Parathyroid adenoma (tissue), 2 donors: ENCODE measurements around the gene BAG1.

Experiments
- H2AFZ ChIP-seq: fragments of 300-600 bp; sonication (generic); one replicate; pipeline ENCODE4 v1.7.0; 2017; ENCODE audit warnings: antibody characterized with exemption, mild to moderate bottlenecking
- H3K27ac ChIP-seq: fragments of 300-600 bp; sonication (generic); one replicate; pipeline ENCODE4 v1.7.0; 2017
- H3K27me3 ChIP-seq: fragments of 300-600 bp; sonication (generic); one replicate; pipeline ENCODE4 v1.7.0; 2017; ENCODE audit warnings: low read length; ENCODE audit not compliant: control insufficient read depth, insufficient read depth
- H3K36me3 ChIP-seq: fragments of 300-600 bp; sonication (generic); one replicate; pipeline ENCODE4 v1.7.0; 2017; ENCODE audit warnings: low read length; ENCODE audit not compliant: control insufficient read depth, insufficient read depth
- H3K4me1 ChIP-seq: fragments of 300-600 bp; sonication (generic); one replicate; pipeline ENCODE4 v1.7.0; 2017; ENCODE audit warnings: control low read depth
- H3K4me2 ChIP-seq: fragments of 300-600 bp; sonication (generic); one replicate; pipeline ENCODE4 v1.7.0; 2017; ENCODE audit warnings: low read length
- H3K4me3 ChIP-seq: fragments of 300-600 bp; sonication (generic); one replicate; pipeline ENCODE4 v1.7.0; 2017; ENCODE audit warnings: low read depth, low read length
- H3K79me2 ChIP-seq: fragments of 300-600 bp; sonication (generic); one replicate; pipeline ENCODE4 v1.7.0; 2017; ENCODE audit warnings: control low read depth
- H3K9ac ChIP-seq: fragments of 300-600 bp; sonication (generic); one replicate; pipeline ENCODE4 v1.7.0; 2017; ENCODE audit warnings: mild to moderate bottlenecking
- H3K9me3 ChIP-seq: fragments of 300-600 bp; sonication (generic); one replicate; pipeline ENCODE4 v1.7.0; 2017; ENCODE audit warnings: low read length; ENCODE audit not compliant: control insufficient read depth
- CTCF ChIP-seq: fragments of 300-600 bp; sonication (generic); IDR thresholded peaks from one replicate; pipeline ENCODE4 v1.7.0; 2017; ENCODE audit warnings: antibody characterized with exemption, mild to moderate bottlenecking
- donor health status: primary hyperparathyroidism.

BAG1 gene

GRCh38 chr9:33288235-33288634 is 23.7 kb upstream of the BAG1 start:
- Histone ChIP-seq H3K27ac (no peak overlapping the region), H3K4me1 (peaks cover 4% of the 10 kb centered on the region), H3K9ac (no peak overlapping the region), H3K4me3 (no peak overlapping the region), H3K79me2 (peaks cover 10% of the 10 kb centered on the region), H3K9me3 (no peaks in the 10 kb centered on the region), H3K4me2 (no peak overlapping the region), H2AFZ (no peak overlapping the region), H3K27me3 (no peaks in the 10 kb centered on the region), H3K36me3 (no peaks in the 10 kb centered on the region)
- no peak for TF ChIP-seq CTCF

GRCh38 chr9:33287087-33287490 is 22.6 kb upstream of the BAG1 start:
- H2AFZ ChIP-seq = peak overlapping the region; percentile 17
- H3K4me1 ChIP-seq = peaks cover 4% of the 10 kb centered on the region
- no peak overlapping the region for H3K4me2 ChIP-seq
- H3K36me3 ChIP-seq = no peaks in the 10 kb centered on the region
- no peak overlapping the region for H3K4me3 ChIP-seq
- peak; percentile 50 for TF ChIP-seq CTCF
- H3K9ac ChIP-seq = no peak overlapping the region
- H3K9me3 ChIP-seq = no peaks in the 10 kb centered on the region
- no peaks in the 10 kb centered on the region for H3K27me3 ChIP-seq
- peaks cover 10% of the 10 kb centered on the region for H3K79me2 ChIP-seq
- no peak overlapping the region for H3K27ac ChIP-seq

- TF ChIP-seq CTCF = no peak
- peaks cover 4% of the 10 kb centered on the region for H3K4me1 ChIP-seq
- no peak overlapping the region for H2AFZ ChIP-seq
- no peak overlapping the region for H3K9ac ChIP-seq
- H3K9me3 ChIP-seq = no peaks in the 10 kb centered on the region
- no peak overlapping the region for H3K27ac ChIP-seq
- H3K79me2 ChIP-seq = no peaks in the 10 kb centered on the region
- no peaks in the 10 kb centered on the region for H3K36me3 ChIP-seq
- H3K4me3 ChIP-seq = no peak overlapping the region
- H3K27me3 ChIP-seq = no peaks in the 10 kb centered on the region
- H3K4me2 ChIP-seq = no peak overlapping the region
These were observed 21.0 kb upstream of the BAG1 start for GRCh38 chr9:33285502-33285901.

- Histone ChIP-seq H3K27ac (no peak overlapping the region), H3K27me3 (no peaks in the 10 kb centered on the region), H3K4me1 (no peaks in the 10 kb centered on the region), H2AFZ (no peak overlapping the region), H3K79me2 (no peaks in the 10 kb centered on the region), H3K9ac (no peak overlapping the region), H3K9me3 (no peaks in the 10 kb centered on the region), H3K4me3 (no peak overlapping the region), H3K36me3 (no peaks in the 10 kb centered on the region), H3K4me2 (no peak overlapping the region)
- no peak for TF ChIP-seq CTCF
These were observed 13.0 kb upstream of the BAG1 start for GRCh38 chr9:33277484-33277883.

- no peak overlapping the region for H3K9ac ChIP-seq
- H3K27me3 ChIP-seq = no peaks in the 10 kb centered on the region
- no peak overlapping the region for H3K4me2 ChIP-seq
- no peaks in the 10 kb centered on the region for H3K9me3 ChIP-seq
- no peaks in the 10 kb centered on the region for H3K79me2 ChIP-seq
- no peak overlapping the region for H2AFZ ChIP-seq
- no peak for TF ChIP-seq CTCF
- H3K4me1 ChIP-seq = no peaks in the 10 kb centered on the region
- no peak overlapping the region for H3K4me3 ChIP-seq
- no peaks in the 10 kb centered on the region for H3K36me3 ChIP-seq
- H3K27ac ChIP-seq = no peak overlapping the region
These were observed 9.4 kb upstream of the BAG1 start for GRCh38 chr9:33273972-33274328.
